DND-41 (cell line): ENCODE measurements around the gene CYP4B1.

ENCODE experiments used
- EZH2 ChIP-seq: IDR thresholded peaks from 3 replicates; pipeline ENCODE4 v1.6.1; 2012; ENCODE audit warnings: borderline replicate concordance, low read depth, mild to moderate bottlenecking, moderate library complexity, low read length, inconsistent platforms; ENCODE audit not compliant: severe bottlenecking
- TF ChIP-seq, protein P1 (sequence below): IDR thresholded peaks from 2 replicates; pipeline ENCODE4 v1.5.1; 2012; ENCODE audit warnings: borderline replicate concordance, low read length, moderate library complexity, mild to moderate bottlenecking; ENCODE audit not compliant: poor library complexity, severe bottlenecking; ENCODE audit errors: extremely low read depth

DNA sequence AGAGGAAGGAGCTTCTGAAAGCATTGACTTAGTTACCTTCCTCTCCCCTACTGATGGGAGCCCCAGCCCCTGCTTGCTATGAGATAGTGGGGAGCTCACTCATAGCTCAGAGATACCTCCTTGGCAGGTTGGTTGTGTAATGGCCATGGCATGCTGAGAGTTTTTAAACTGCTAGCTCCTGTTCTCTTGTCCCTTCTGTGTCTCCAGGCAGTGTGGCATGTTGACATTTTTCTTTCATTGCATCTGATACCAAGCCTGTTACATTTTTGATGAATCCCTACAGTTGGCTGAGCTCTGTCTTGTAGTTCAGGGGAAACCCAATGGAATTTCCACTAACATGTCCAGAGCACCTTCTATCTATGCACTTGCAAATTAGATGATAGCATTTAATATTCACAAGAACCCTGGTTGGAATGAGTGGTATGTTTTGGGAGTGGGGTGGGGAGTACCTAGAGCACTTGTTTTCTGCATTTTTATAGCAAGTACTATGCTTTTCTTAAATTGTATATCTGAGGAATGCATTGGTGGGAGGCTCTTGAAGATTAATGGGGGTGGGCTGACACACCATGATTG, 40.8 kb upstream of the CYP4B1 start:
- TF ChIP-seq, protein P1, sequence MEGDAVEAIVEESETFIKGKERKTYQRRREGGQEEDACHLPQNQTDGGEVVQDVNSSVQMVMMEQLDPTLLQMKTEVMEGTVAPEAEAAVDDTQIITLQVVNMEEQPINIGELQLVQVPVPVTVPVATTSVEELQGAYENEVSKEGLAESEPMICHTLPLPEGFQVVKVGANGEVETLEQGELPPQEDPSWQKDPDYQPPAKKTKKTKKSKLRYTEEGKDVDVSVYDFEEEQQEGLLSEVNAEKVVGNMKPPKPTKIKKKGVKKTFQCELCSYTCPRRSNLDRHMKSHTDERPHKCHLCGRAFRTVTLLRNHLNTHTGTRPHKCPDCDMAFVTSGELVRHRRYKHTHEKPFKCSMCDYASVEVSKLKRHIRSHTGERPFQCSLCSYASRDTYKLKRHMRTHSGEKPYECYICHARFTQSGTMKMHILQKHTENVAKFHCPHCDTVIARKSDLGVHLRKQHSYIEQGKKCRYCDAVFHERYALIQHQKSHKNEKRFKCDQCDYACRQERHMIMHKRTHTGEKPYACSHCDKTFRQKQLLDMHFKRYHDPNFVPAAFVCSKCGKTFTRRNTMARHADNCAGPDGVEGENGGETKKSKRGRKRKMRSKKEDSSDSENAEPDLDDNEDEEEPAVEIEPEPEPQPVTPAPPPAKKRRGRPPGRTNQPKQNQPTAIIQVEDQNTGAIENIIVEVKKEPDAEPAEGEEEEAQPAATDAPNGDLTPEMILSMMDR: no peak
- TF ChIP-seq EZH2: no peak
